NCI-H345 (cell line): ENCODE results near the gene ASB1.

Experiments
- DNase-seq: peaks from one replicate; lab custom pipeline; 2025; lab: John Stamatoyannopoulos, UW

The ASB1 gene

DNA sequence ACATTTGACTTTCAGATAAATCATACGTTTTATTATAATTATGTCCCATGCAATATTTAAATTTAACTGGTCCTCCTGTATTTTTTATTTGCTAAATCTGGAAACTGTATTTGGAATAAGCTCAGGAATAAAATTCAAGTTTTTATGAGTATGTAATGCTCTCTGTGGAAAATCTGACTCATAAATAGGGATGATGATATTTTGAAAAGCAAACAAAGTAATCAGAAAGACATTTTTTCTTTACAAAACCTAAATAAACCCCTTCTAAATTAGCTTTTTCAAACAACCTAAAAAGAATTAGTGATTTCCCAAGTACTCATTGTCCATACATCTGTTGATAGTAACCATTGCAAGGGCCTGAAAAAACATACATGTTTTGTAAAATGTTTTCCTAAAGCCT lies 41.1 kb downstream of the ASB1 start:
- DNase-seq: no peak

- DNase-seq: no peak
Observed at GRCh38 chr2:238469155-238469554, 42.4 kb downstream of the ASB1 start.

- DNase-seq: no peak
Observed at GRCh38 chr2:238473014-238473413, 46.3 kb downstream of the ASB1 start.

GRCh38 chr2:238473523-238473922 lies 46.8 kb downstream of the ASB1 start:
- no peak for DNase-seq

- no peak for DNase-seq
Observed at GRCh38 chr2:238475034-238475433, 48.3 kb downstream of the ASB1 start.

DNA sequence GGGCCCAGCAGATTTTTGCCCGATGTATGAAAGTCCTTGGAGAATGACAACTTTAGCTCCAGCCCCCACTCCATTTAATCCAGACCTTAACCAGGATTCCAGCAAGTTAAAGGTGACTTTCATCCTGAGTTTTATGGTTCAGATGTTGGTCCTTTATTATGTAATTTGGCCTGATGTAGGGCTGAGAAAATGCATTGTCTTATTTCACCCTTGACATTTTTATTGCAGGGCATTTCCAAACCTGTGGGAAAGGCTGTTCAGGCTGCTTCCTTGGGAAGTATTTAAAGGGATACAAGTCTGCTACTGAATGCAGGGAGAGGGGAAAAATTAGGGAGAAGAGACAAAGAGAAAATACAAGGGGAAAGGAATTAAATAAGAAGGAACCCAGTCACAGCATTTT lies 48.8 kb downstream of the ASB1 start:
- DNase-seq: no peak

DNA sequence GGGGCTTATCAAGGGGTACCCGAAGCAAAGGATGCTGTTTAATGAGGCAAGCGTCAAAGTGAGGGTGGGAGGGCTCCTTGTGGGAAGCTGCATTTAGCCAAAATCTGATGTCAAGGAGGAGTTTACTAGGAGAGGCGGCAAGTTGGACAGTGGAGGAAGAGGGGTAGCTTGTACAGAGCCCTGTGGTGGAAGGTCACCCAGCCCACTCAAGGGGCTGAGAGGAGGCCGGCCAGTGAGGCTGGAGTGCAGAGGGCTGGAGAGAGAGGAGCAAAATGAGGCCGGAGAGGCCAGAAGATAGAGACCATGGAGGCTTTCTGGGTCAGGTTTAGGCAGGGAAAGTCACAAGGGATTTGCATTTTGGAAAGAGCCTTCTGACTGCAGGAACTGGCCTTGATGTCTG lies 49.5 kb downstream of the ASB1 start:
- DNase-seq: no peak

- DNase-seq: no peak
Observed at GRCh38 chr2:238478216-238478615, 51.5 kb downstream of the ASB1 start.

DNA sequence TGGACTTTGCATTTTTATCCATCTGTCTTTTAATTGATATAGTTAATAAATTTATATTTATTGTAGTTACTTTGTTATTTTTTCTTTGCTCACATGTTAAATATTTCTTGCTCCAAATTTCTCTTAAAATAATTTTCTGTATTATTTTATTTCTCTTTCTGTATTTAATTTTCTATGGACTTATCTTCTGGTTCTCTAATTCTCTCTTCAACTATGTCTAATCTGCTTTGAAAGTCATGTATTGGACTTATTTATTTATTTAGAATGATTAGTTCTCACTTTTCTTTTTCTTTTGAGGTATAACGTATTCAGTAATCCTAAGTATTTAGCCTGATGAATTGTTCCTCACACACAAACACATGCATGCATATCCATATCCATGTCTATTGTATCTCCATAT lies 53.1 kb downstream of the ASB1 start:
- DNase-seq: no peak

DNA sequence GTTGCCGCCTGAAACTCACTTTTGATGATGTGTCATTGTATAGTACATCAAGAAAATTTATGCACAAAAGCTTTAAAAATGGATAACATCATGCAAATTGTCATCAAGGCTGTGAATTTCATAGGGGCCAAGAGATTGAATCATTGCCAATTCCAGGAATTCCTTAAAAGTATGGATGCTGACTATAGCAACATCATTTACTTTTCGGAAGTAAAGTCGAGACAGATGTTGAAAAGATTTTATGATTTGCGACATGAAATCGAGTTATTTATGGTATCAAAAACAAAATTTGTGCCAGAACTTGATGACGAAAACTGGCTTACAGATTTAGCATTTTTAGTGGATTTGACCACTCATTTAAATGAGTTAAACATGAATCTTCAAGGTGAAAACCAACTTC lies 56.3 kb downstream of the ASB1 start:
- no peak for DNase-seq

DNA sequence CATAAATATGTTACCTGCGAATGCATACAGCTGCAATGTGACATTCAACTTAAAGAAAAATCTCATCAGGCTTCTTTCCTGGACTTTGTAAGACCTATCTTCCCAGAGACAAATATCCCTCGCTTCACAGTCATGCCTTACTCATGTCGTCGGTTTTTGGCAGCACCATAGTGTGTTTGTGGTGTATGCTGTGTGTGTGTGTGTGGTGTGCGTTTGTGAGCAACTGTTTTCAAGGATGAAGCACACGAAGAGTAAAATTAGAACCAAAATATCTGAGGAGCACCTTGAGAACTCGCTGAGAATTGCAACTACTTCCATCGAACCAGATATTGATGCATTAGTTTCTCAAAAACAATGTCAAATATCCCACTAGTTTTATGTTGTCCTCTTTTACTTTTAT lies 56.9 kb downstream of the ASB1 start:
- no peak for DNase-seq

GRCh38 chr2:238484522-238485452 lies 58.1 kb downstream of the ASB1 start:
- DNase-seq: no peak

DNA sequence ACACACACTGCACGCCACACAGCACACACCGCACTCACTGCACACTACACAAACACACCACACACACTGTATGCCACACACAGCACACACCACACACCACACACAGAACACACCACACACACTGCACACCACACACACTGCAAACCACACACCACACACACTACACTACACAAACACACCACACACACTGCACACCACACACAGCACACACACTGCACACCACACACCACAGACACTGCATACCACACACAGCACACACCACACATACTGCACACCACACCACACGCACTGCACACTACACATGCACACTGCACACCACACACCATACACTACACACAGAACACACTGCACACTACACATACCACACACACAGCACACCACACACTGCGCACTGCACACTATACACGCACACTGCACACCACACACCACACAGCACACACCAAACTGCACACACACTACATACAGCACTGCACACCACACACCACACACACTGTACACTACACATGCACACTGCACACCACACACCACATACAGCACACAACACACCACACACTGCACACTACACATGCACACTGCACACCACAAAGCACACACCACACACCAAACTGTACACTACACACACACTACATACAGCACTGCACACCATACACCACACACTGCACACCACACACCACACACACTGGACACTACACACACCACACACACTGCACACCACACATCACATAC lies 59.6 kb downstream of the ASB1 start:
- no peak for DNase-seq

- DNase-seq: no peak
Observed at GRCh38 chr2:238487134-238487533, 60.4 kb downstream of the ASB1 start.

DNA sequence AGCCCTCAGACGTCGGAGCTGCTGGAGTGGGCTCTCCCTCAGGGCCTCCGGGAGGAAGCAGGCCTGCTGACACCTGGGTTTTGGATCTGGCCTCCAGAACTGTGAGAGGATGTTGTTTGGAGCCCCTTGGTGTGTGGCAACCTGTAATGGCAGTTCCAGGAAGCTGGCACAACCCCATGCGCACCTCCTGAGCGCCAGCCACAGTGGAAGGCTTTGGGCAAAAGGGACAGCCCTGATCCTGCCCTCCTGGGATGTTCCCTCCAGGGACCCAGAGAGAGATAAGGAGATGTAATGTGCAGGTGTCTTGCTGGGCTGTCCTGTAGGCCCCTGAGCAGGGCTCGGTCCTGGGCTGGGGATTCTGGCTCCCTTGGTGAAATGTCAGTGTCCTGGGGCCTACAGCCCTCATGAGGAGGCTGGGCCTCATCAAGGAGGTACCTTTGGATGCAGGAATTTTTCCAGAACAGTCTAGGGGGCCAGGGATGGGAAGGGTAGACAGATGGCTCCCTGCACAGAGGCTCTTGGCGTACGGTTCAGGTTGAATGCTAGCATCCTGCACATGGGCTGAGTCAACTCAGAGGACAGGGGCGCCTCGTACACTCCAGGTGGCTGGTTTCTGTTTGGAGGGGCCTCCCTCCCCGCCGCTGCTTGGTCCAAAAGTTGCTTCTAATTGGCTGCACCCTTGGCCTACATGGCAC lies 61.1 kb downstream of the ASB1 start:
- DNase-seq: no peak

DNA sequence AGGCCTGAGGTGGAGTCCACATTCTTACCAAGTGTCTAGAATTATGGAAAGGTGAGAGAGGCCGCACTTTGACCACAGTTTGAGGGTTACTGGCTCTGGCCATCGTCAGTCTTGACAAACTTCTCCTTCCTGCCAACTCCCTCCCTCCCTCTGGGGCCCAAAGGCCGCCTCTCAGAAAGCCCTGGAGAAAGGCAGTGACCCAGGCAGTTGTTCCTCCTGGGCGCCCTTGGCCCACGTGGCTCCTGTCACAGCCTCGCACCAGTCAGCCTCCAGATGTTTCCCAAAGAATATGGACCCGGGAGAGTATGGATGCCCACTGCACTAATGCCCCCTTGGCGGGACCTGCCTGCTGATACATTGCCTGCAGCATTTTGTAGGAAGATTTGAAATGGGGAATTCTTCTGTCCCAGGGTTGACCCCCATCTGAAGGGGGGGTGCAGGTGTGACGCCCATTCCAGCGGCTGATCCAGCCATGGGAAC lies 61.7 kb downstream of the ASB1 start:
- no peak for DNase-seq

DNA sequence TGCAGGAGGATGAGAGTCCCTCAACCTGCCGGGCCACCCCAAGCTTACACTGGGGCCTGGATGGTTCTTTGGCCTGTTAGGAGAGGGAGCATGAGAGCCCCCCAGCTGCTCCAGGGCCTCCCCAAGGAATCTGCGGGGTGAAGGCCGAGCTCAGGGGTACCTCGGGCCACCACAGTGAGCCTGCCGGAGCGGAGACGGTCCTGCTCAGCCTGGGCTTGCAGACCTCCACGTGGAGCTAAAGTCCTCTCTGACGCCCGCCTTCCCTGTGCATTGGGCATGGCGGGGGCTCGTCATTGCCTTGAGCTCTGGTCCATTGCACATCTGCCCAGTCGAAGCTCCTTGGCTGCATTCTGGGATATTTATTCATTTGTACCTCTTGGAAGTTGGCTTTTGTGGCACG lies 62.7 kb downstream of the ASB1 start:
- no peak for DNase-seq

DNA sequence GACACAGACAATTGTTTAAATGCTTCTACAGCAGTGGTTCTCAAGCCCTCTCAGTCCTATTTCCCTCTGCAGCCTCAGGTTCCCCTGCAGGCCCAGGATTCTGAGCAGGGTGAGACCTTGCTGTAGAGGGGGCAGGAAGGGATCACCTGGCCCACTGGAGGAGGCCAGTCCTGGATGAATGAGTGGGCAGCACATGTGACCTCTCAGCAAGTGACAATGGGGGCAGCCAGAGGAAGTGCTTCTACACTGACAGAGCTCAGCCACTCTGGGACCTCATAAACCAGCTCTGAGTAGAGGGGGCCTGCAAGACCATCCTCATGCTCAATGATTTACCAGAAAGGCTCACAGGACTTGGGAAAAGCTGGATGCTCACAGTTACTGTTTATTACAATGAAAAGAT lies 63.2 kb downstream of the ASB1 start:
- no peak for DNase-seq

GRCh38 chr2:238492840-238493239 lies 66.1 kb downstream of the ASB1 start:
- no peak for DNase-seq

DNA sequence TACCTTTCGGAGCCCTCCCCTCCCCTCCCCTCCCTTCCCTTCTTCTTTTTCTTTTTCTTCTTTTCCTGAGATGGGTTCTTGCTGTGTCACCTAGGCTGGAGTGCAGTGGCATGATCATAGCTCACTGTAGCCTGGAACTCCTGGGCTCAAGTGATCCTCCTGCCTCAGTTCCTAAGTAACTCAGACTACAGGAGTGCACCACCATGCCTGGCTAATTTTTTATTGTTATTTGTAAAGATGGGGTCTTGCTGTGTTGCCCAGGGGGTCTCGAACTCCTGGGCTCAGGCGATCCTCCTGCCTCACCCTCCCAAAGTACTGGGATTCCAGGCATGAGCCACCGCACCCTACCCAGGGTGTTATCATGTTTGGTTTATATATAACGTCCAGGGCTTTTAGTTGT lies 66.7 kb downstream of the ASB1 start:
- no peak for DNase-seq

DNA sequence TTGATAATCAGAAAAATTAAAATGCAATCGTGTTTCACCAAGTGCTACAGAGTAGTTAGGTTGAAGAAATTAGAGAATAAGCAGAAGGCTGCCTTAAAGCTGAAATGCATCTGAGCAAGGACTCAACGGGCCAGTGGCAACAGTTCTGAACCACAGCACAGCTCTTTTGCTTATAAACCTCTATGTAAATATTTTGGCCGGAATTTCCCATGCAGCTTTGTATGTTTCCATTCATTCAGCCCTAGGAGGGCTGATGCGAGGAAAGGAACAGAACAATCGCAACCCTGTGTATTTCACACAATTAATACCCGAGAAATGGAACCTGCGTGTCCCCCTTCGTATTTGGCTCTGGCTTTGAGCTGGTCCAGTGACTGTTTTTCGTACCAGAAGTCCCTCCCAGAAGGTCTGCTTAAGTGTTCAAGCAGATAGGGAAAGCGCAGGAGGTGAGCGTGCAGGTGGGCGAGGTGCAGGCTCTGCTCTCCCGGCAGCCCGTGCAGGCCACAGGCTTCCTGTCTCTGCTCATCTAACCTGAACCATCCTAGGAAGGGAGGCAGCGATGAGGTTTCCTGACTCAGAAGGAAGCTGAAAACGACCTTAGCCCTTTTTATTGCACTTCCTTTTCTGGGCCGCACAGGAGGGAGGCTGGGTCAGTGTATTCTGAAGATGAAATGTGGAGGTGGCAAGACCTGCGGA lies 67.3 kb downstream of the ASB1 start:
- no peak for DNase-seq

- no peak for DNase-seq
Observed at GRCh38 chr2:238494573-238494961, 67.8 kb downstream of the ASB1 start.
